BE2C (cell line): ENCODE measurements around the gene CRISPLD2.

Source experiments
- DNase-seq: peaks from one replicate; pipeline ENCODE4 v3.0.0-alpha.2; 2020
- H3K27me3 ChIP-seq: fragments of 250-450 bp; sonication (Bioruptor Pico); 2 replicates; pipeline ENCODE4 v1.5.1; 2020; ENCODE audit warnings: mild to moderate bottlenecking
- H3K36me3 ChIP-seq: fragments of 250-450 bp; sonication (Bioruptor Pico); 2 replicates; pipeline ENCODE4 v1.5.1; 2020; ENCODE audit warnings: mild to moderate bottlenecking
- H3K4me1 ChIP-seq: fragments of 250-450 bp; sonication (Bioruptor Pico); 2 replicates; pipeline ENCODE4 v1.5.1; 2020
- H3K4me3 ChIP-seq: 2 replicates; pipeline ENCODE4 v1.5.1; 2011; ENCODE audit warnings: low read depth, low read length
- H3K9me3 ChIP-seq: fragments of 250-450 bp; sonication (Bioruptor Pico); 2 replicates; pipeline ENCODE4 v1.5.1; 2020
- CTCF ChIP-seq: IDR thresholded peaks from 2 replicates; pipeline ENCODE4 v1.5.1; 2012; ENCODE audit warnings: mild to moderate bottlenecking, low read depth, low read length

The CRISPLD2 gene

GRCh38 chr16:84930298-84931106, 110.7 kb downstream of the CRISPLD2 start:
- H3K9me3 ChIP-seq, result no peaks in the 10 kb centered on the region
- no peak overlapping the region for H3K4me3 ChIP-seq
- H3K36me3 ChIP-seq, result no peaks in the 10 kb centered on the region
- TF ChIP-seq CTCF, result no peak
- no peaks in the 10 kb centered on the region for H3K27me3 ChIP-seq
- no peak for DNase-seq
- H3K4me1 ChIP-seq, result no peaks in the 10 kb centered on the region

DNA sequence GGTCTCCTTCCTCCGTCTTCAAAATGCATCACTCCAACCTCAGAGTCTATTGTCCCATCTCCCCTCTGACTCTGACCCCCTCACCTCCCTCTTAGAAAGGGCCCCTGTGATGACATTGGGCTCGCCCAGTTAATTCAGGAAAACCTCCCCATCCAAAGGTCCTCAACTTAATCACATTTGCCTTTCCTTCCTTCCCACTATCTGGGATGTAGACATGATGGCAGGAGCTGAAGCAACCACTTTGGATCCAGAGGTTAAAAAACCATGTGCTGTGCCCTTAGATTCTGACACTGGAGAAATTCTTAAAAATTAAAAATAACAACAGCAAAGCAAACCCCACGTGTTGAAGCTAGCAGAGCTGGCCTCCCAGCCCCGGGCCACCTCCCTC, 111.3 kb downstream of the CRISPLD2 start:
- no peaks in the 10 kb centered on the region for H3K36me3 ChIP-seq
- TF ChIP-seq CTCF, result no peak
- no peaks in the 10 kb centered on the region for H3K4me1 ChIP-seq
- H3K9me3 ChIP-seq, result no peaks in the 10 kb centered on the region
- H3K27me3 ChIP-seq, result no peaks in the 10 kb centered on the region
- no peak overlapping the region for H3K4me3 ChIP-seq
- no peak for DNase-seq

DNA sequence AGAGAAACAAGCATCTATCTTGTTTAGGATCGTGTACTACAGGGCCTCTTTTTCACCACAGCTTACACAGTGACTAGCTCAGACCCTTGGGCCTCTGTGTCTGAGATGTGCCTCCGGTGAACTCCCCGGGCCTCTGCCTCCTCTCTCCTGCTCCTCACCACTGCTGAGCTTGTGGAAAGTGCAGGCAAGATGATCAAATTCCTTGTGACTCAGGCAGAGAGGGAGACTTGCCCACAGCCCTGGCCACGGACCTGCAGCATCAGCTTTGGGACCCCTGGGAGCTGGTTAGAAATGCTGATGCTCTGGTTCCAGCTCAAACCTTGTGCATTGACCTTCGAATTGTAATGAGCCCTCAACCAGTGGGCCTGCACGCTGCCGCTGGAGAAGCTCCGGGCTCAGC, 111.7 kb downstream of the CRISPLD2 start:
- no peak overlapping the region for H3K4me3 ChIP-seq
- no peaks in the 10 kb centered on the region for H3K4me1 ChIP-seq
- H3K27me3 ChIP-seq, result no peaks in the 10 kb centered on the region
- H3K9me3 ChIP-seq, result no peaks in the 10 kb centered on the region
- TF ChIP-seq CTCF, result no peak
- no peak for DNase-seq
- H3K36me3 ChIP-seq, result no peaks in the 10 kb centered on the region

DNA sequence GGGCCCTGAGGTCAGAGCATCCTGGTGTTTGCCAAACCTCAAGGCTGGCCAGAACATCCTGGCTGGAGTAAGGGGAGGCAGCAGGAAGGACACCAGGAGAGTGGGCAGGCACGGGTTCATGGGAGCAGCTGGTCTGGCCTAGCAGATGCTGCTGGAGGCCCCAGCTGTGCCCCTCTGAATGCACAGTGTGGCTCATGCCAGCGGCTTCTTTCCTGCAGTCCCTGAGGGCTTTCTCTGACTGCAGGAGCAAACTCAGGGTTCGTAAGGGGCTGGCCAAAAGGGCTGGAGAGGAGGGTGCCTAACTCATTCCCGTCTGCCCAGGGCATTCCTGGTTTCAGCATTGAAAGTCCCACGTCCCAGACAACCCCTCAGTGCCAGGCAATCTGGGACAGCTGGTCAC, 112.9 kb downstream of the CRISPLD2 start:
- no peaks in the 10 kb centered on the region for H3K4me1 ChIP-seq
- TF ChIP-seq CTCF, result no peak
- H3K27me3 ChIP-seq, result no peaks in the 10 kb centered on the region
- H3K9me3 ChIP-seq, result no peaks in the 10 kb centered on the region
- H3K36me3 ChIP-seq, result no peaks in the 10 kb centered on the region
- no peak for DNase-seq
- no peak overlapping the region for H3K4me3 ChIP-seq

DNA sequence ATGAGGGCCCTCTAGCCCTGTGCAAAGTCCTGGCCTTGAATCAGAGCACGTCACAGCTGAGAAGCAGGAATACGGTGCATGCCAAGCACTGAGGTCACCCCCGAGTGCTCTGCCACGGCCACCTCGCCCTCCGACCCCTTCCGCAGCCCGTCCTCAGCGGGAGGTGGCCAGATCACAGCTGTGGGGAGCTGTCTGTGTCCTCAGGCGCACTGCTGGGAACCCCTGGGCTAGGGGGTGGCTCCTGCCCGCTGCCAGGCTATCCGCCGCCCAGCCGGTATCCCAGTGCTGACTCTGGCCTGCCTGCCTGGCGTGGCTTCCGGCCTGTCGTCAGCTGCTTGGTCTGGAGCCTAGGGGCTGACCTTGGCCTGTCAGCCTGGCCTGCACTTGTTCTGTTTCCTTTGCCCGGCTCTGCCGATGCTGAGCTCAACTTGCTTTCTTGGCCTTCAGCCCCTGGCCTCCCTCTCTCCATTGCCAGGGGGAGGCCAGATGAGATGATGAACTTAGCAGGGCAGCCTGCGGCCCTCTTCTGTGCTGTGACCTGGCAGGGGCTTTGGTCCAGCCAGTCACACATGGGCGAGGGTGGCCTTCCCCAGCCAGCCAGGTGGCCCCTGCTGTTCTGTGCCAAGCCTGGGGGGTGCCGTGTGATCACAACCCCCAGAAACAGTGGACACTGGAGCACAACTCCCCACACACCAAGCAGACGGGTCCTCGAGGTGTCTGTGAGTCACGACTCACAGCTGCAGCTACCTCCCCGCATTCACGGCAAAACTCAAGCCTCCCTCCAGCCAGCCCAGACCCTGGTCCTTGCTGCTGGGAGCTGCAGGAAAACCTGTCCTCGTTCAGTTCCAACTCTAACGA, 114.2 kb downstream of the CRISPLD2 start:
- no peak for DNase-seq
- Histone ChIP-seq H3K27me3 (no peaks in the 10 kb centered on the region), H3K4me3 (no peak overlapping the region), H3K4me1 (no peaks in the 10 kb centered on the region), H3K9me3 (no peaks in the 10 kb centered on the region), H3K36me3 (no peaks in the 10 kb centered on the region)
- no peak for TF ChIP-seq CTCF
